ENCODE measurements around the gene HTR4. TPM values are rescaled to one million over a fixed set of nuclear protein-coding genes. Genes with fewer than 3 reads are reported as not detected.

The HTR4 gene
- total and polyA plus RNA-seq, 12 donors, result 0.16 to 1.1 (median 0.40) TPM; not detected in 2

DNA sequence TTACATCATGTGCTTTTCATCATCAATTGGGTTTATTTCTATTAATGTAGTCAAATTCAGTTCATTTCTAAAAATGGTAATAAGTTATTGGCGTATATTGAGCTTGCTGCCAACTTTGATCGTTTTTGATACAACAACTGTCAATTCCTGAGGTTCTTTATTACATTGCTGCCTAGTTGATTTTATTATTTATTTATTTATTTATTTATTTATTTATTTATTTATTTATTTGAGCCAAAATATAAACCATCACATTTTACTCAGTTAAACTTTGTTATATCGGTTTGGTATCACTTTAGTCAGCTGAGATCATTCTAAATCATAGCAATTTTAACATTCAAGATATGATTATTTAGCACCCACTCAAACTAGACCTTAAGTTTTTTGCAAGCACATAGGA, 170.6 kb downstream of the HTR4 start:
- ATAC-seq (no peak), DNase-seq (no peak)
- Histone ChIP-seq H3K36me3 (no peaks in the 10 kb centered on the region), H3K4me1 (peaks cover 0 to 13% (median 7%) of the 10 kb centered on the region in 9 donors), H3K27me3 (peaks cover 0 to 10% (median 0%) of the 10 kb centered on the region in 7 donors), H3K9me3 (no peaks in the 10 kb centered on the region), H3K27ac (no peak overlapping the region), H3K4me3 (no peak overlapping the region)
- TF ChIP-seq, protein P1, sequence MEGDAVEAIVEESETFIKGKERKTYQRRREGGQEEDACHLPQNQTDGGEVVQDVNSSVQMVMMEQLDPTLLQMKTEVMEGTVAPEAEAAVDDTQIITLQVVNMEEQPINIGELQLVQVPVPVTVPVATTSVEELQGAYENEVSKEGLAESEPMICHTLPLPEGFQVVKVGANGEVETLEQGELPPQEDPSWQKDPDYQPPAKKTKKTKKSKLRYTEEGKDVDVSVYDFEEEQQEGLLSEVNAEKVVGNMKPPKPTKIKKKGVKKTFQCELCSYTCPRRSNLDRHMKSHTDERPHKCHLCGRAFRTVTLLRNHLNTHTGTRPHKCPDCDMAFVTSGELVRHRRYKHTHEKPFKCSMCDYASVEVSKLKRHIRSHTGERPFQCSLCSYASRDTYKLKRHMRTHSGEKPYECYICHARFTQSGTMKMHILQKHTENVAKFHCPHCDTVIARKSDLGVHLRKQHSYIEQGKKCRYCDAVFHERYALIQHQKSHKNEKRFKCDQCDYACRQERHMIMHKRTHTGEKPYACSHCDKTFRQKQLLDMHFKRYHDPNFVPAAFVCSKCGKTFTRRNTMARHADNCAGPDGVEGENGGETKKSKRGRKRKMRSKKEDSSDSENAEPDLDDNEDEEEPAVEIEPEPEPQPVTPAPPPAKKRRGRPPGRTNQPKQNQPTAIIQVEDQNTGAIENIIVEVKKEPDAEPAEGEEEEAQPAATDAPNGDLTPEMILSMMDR (IDR thresholded peaks at IDR 0.05), result no peak
- intact Hi-C loops (cut with DNase I), result no loop called here
- 91 to 95% methylated on average over 3 of the region's 3 CpGs for WGBS, 2 donors

DNA sequence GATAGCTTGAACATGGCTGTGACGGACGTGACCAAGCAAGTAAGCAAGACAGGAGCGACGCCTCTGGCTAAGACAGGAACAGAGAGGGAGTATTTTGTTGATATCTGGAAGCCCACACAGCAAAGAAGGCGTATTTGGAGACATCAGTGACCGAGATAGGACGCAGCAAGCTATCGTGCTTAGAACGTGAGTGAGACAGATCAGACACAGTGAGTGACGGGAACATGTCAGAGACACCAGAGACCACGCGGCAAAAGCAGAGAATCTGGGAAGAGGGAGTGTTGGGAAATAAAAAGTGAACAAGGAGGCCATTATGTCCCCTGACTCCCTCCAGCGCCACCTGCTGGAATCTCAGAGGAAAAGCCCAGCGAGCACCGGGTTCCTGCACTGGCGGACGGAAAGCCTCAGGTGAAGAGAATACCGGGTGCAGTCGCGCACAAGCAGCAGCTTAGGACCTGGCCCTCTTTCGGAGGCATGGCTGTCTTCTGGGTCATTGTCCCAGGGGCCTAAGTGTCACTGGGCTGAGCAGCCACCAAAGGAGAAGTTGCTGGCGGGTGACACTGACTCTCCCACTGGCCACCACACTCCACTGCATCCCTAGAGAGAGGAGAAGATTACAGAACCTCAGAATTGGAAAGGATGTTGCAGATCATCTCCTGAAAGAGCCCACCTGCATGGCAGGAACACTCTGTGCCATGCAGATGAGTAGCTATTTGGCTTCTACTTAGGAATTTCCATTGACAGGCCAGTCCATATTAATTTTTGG, 171.4 kb downstream of the HTR4 start:
- H3K36me3 ChIP-seq, result no peaks in the 10 kb centered on the region
- TF ChIP-seq, protein P1 (IDR thresholded peaks at IDR 0.05), result peak; percentile 21 to 76 (median 71)
- DNase-seq (peak; percentile 36 to 50), ATAC-seq (peak in 7 of 8 donors; percentile 29 to 66 (median 62))
- WGBS, 2 donors, result 40 to 42% methylated on average over 22 of the region's 22 CpGs
- intact Hi-C loops (cut with DNase I), result loop anchor here in 1 of 10 donors (1.0 kb wide), 1 partner anchor 39 kb away; no protein-coding TSS in a partner anchor
- peaks cover 0 to 13% (median 7%) of the 10 kb centered on the region in 9 donors for H3K4me1 ChIP-seq
- peaks cover 0 to 10% (median 0%) of the 10 kb centered on the region in 7 donors for H3K27me3 ChIP-seq
- peak overlapping the region in 2 of 10 donors; percentile 29 to 51 for H3K27ac ChIP-seq
- H3K9me3 ChIP-seq, result no peaks in the 10 kb centered on the region
- peak overlapping the region in 5 of 10 donors; percentile 10 to 24 (median 15) for H3K4me3 ChIP-seq

DNA sequence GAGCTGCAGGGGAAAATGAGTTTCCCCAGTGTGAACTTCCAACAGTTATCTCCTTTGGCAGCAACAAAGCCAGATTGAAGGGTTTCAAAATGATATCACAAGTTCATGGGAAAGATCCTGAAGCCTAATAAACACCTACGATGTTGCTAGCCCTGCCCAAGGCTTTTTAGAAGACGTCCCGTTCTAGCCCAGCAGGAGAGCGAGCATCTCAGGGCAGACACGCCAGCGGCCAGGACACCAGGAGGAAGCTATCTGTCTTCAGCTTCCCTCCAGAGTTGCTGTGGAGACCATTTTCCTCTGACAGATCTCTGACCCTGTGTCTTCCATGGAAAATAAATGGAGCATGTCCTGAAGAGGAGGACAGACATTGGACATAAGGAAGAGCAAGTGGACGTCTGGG, 172.1 kb downstream of the HTR4 start:
- Histone ChIP-seq H3K27ac (peak overlapping the region in 4 of 10 donors; percentile 29 to 51 (median 36)), H3K27me3 (peaks cover 0 to 12% (median 0%) of the 10 kb centered on the region in 7 donors), H3K36me3 (no peaks in the 10 kb centered on the region), H3K9me3 (no peaks in the 10 kb centered on the region), H3K4me3 (peak overlapping the region in 3 of 10 donors; percentile 10 to 19 (median 15)), H3K4me1 (peaks cover 0 to 13% (median 2%) of the 10 kb centered on the region in 9 donors)
- ATAC-seq (peak; percentile 17 to 92 (median 56)), DNase-seq (no peak)
- TF ChIP-seq, protein P1 (IDR thresholded peaks at IDR 0.05), result no peak
- intact Hi-C loops (cut with DNase I), result loop anchor here in 1 of 10 donors (1.0 kb wide), 1 partner anchor 38 kb away; no protein-coding TSS in a partner anchor
- 48 to 59% methylated on average over 7 of the region's 7 CpGs for WGBS, 2 donors

DNA sequence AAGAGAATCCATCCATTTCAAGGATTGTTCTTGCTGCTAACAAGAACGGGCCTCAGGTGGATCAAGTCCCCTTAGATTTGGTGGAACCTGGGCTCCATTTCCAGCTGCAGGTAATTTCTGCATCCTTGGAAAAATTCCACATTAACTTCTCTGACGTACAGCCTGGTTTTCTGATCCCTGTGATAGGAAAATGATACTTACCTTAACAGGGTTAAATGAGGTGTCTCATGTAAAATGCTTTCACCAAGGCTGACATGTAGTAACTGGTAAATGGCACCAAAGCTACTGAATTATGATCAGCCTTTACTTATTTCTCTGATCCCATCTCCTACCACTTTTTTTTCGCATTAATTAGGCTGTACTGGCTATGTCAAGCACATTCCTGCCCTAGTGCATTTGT, 176.9 kb downstream of the HTR4 start:
- no peak overlapping the region for H3K27ac ChIP-seq
- no peak overlapping the region for H3K4me3 ChIP-seq
- intact Hi-C loops (cut with DNase I), result loop anchor here in 2 of 10 donors (10.0 kb wide), 2 partner anchors 147 to 227 kb away; no protein-coding TSS in a partner anchor
- DNase-seq (no peak), ATAC-seq (no peak)
- peaks cover 0 to 5% (median 0%) of the 10 kb centered on the region in 7 donors for H3K27me3 ChIP-seq
- TF ChIP-seq, protein P1 (IDR thresholded peaks at IDR 0.05), result no peak
- H3K4me1 ChIP-seq, result peaks cover 0 to 6% (median 0%) of the 10 kb centered on the region in 9 donors
- WGBS, 2 donors, result 78 to 79% methylated on average over 3 of the region's 3 CpGs
- no peaks in the 10 kb centered on the region for H3K9me3 ChIP-seq
- no peaks in the 10 kb centered on the region for H3K36me3 ChIP-seq
